HG03139 (cell line): Measurements from ENCODE around the gene AK1.
A peak's percentile ranks its signal among the peaks of the same experiment; 100 is the strongest.

Experiments used
- ATAC-seq: cut with Tn5 transposase; IDR thresholded peaks from one replicate; pipeline ENCODE4 v1.9.1; 2021; ENCODE audit not compliant: unreplicated experiment

AK1 gene

GRCh38 chr9:127909839-127910273, 32.4 kb upstream of the AK1 start:
- no peak for ATAC-seq

DNA sequence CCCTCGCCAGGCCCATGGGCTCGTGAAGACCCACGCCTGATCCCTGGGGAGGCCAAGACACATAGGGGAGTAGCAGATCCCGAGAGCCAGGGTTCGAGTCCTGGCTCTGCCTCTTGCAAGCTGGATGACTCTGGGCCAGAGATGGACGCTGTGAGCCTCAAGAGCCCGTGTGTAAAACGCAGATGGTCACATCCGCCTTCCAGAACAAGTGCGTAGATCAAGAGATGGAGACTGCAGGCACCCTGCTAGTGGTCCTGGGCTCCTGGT, 31.1 kb upstream of the AK1 start:
- ATAC-seq, result no peak

DNA sequence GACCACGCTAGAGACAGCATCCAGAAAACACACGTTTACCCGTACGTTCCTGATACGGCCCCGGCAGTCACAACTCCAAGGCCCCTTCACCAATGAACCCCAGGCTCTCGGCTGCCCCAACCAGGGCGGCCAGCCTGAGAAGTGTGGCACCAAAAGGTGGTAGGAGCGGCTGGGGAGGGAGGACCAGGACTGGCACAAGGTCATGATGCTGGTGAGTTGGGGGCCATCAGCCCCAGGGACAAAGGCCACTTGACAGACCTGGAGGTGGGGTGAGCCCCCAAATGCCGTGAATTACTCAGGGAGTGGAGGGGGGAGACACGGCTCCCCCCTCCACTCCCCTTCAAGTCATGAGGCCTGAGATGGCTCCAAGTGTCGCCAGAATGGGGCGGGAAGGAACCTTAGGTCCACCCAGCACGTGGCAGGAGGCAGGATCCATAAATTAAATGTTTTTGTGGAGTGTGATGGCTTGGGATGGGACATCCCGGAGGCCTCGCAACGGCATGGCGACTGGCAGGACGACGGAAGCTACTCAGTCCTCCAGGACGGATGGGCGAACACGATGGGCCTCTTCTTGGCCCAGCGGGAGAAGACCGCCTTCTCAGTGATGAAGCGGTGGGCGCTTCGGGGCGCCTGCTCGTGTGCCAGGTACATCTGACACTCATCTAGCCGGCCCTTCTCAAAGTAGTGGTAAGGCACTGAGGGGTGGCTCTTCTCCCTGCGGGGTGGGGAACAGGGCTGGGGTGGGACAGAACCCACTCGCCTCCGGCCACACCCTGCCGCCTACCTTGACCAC, 30.6 kb upstream of the AK1 start:
- no peak for ATAC-seq

DNA sequence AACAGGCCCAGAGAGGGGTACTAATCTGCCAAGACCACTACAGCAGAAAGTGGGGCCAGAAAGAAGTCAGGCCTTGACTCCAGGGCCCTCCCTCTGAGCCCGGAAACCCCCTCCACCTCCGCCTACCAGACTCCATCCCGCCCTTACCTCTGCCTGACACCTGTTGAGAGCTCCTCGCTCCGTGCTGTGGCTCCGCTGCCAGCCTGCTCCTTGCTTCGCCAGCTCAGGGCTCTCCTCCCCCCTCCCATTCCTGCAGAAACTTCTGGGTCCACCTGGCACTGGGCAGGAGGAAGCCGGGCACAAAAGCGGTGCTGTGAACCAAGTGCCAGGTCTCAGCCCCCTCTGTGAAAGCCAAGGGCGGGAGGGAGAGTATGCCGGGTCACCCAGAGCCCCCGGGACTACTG, 28.3 kb upstream of the AK1 start:
- ATAC-seq, result no peak

DNA sequence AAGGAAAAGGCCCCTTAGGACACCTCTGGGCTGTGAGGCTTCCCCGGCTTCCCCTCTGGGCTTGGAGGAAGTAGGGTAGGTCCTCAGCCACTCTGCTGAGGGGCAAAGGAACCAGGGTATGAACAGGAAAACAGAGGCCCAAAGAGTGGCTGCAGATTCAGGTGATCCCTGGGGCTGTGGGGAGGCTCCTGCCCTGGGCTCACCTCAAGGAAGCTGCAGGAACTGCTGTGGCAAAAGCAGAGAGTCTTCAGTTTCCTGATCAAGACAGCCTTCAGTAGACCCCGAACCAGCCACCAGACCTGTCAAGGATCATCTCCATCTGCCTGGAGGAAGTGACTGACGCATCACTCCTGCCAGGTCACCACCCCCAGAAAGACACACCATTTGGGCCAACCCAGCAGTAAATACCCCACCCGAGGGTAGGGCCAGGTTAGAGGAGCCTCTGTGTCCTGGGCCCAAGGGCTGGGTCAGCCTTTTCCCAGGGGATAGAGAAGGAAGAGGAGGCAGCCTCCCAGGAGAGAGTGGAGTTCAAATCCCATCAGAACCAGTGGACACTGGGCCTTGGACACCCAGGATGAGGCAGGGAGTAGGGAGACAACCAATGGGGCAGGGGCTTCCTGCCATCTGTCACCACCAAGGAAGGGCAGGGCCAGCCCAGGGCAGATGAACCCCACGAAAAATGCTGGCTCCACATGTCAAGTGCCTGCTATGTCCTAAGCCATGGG, 27.7 kb upstream of the AK1 start:
- no peak for ATAC-seq

DNA sequence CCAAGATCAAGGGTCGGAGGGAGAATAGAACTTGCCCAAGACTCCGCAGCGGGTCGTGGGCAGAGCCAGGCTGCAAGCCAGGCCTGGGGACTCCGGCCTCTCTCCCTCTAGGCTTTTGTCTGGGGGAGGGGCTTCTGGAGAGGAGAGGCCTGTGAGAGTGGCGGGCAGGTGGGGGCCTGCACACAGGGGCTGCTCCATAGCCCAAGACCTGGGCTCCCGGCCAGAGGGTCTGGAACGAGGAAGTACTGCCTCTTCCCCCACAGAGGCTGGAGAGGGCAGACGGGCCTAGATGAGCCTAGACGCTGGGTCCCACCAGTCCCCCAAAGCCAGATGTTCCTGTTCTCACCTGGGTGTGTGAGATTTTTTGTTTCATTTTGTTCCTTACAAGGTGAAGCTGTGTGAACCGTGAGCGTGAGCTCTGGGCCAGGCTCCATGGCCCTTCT, 27.1 kb upstream of the AK1 start:
- no peak for ATAC-seq

DNA sequence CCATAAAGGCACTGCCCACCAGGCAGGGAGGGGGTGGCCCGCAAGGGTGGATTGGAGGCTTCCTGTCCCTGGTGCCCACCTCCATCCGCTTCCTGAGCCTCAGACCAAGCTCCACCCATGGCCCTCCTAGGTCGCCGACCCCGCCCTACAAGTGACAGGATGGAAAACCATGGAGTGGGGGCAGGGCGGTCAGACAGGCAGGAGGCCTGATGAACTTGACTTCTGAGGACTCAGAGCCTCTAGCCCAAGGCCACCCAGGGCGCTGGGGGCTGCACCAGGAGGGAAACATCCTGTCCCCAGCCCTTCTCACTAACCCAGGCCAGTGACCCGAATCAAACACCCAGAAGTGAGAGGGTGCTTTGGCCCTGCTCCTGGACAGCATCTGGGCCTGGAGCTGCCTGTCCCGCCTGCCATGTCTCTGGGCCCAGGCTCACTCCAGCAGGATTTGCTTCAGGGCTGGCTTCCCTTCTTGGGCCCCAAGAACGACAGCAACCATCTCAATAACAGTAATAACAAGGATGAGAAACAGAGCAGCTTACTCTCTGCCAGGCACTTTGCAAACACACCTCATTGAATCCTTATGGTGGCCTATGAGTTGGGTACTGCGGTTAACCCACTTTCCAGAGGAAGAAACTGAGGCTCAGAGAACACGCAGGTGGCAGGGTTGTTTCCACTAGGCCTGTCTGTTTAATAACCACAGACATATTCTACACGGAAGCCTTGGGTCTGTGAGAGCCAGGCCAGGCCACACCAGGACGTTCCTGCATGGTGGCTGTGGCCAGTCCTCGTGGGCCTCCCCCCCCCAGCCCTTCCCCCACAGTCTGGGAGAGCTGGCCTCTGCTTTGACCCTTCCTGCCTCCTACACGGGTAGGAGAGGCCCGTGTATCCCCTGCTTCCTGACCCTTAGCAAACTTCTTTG, 26.3 kb upstream of the AK1 start:
- ATAC-seq, result peak; percentile 32

DNA sequence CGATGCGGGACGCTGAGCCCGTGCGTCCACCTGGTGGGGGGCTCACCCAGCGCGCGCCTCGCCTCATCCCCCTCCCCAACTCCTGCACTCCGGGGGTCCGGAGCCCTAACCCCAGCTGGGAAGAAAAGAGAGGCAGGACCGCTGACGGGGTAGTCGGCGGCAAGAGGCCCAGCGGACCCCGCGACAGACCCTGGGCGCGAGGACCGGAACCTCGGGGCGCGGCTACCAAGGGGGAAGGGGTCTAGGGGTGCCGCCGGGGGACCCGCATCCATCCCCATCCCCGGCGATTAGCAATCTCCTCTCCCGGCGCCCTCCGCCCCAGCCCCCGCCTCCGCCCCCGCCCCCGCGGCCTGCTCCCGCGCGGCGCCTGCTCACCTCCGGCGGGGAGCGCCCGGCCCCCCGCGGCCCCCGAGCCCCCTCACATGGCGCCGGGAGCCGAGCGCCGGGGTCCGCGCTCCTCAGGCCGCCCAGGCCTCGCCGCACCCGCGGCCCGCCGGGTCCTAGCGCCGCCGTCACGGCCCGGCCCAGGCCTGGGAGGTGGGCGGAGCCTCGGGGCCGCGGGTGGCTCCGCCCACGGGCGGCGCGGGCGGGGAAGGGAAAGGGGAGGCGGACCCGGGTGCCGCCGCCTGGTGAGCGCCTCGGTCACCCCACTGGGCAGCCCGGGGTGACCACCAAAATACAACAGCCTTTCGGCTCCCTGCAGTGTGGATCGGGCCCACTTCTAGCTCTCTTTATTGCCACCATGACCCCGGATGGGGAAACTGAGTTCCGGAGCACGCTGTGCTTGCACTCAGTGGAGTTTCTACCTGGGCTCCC, 21.9 kb upstream of the AK1 start, which contains the start of gene ST6GALNAC6:
TSS of gene ST6GALNAC6 (minus strand) at position 476 of the 816 bp plus-strand sequence. CDS start 1,622 bp downstream, outside the sequence.
- peak; percentile 43 for ATAC-seq

GRCh38 chr9:127898433-127899127, 21.1 kb upstream of the AK1 start:
- ATAC-seq, result no peak

DNA sequence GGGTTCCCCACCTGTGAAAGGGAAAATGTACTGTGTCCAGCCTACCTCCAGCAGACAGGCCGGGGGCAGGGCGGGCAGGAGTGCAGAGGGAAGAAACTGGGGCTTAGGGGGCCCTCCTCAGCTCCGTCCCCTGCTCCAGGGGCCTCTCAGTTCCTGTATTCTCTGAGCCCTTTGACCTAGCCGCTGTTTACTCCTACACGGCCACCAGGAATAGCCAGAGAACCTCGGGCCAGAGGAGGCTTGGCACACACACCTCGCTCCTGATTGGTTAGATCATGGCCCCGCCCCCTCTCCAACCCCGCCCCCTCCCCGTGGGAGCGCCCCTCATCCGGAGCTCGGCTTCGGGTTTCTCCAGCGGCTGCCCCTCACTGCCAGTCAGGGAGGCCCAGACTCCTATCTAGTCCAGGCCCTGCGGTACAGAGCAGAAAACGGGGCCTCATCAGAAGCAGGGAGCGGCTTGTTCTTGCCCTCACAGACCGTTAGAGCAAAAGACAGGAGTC, 19.8 kb upstream of the AK1 start:
- no peak for ATAC-seq

DNA sequence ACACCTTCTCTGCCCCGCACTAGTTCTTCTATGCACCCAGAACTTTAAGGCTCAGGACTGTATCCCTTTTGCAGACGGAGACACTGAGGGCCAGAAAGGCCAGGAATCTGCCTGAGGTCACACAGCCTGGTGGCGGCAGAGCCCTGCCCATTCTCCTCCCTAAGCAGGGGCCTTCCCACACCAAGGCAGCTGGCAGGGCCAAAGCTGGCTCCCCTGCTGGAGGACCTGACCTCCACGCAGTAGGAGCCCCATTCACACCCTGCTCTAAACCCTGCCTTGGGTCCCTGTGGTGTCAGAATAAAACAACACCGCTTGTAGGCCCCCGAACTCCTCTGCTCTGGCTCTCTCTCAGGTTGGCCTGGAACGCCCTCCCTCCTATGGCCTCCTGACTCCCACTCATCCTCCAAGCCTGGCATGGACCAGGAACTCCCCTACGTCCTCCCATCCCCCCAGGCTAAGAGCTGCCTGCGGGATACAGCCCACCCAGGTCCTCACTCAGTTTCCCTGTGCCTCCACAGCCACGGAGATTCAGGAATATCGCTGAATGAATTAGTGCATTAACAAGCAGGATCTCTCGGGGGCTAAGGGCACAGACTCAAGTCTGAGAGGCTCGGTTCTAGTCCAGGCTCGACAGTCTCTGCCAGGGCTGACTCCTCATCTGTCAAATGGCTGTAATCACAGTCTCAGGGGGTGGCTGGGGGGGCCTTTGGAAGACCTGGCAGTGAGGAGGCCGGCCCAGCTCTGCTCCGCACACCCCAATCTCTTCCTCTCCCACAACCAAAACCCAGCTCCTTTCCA, 19.1 kb upstream of the AK1 start:
- no peak for ATAC-seq

GRCh38 chr9:127895811-127896210, 18.3 kb upstream of the AK1 start:
- ATAC-seq, result no peak

GRCh38 chr9:127893392-127893791, 15.9 kb upstream of the AK1 start:
- ATAC-seq, result no peak

DNA sequence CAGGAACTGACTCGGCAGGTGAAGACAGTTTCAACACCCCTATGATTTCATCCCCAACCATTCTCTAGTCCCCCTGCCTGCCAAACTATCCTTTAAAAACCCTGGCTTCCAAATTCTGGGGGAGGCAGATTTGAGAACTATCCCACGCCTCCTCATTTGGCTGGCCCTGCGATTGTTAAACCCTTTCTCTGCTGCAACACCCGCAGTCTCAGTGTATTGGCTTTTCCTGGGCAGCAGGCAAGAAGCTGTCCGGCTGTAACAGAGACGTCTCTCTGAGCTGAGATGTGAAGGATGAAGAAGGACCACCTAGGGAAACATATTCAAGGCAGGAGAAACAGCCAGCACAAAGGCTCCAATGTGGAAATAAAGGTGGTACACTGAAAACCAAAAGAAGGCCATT, 15.4 kb upstream of the AK1 start:
- ATAC-seq, result no peak

GRCh38 chr9:127890053-127890452, 12.6 kb upstream of the AK1 start:
- no peak for ATAC-seq

DNA sequence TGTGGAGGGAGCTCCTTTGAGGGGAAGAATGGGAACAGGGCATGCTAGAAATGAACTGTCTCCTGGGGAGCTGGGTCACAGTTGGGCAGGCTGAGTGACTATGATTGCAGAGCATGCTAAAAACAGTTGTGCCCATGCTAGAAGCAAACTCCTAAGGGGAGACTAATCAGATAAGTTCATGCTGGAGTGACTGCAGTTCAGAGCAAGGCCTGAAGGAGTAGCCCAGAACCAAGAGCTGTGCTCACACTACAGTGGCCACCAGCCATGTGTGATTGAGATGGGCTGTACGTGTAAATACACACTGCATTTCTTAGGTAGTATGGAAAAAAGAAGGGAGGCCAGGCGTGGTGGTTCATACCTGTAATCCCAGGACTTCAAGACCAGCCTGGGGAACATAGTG, 10.3 kb upstream of the AK1 start:
- no peak for ATAC-seq

- ATAC-seq, result no peak
These were observed 9.0 kb upstream of the AK1 start for GRCh38 chr9:127886401-127886972.

DNA sequence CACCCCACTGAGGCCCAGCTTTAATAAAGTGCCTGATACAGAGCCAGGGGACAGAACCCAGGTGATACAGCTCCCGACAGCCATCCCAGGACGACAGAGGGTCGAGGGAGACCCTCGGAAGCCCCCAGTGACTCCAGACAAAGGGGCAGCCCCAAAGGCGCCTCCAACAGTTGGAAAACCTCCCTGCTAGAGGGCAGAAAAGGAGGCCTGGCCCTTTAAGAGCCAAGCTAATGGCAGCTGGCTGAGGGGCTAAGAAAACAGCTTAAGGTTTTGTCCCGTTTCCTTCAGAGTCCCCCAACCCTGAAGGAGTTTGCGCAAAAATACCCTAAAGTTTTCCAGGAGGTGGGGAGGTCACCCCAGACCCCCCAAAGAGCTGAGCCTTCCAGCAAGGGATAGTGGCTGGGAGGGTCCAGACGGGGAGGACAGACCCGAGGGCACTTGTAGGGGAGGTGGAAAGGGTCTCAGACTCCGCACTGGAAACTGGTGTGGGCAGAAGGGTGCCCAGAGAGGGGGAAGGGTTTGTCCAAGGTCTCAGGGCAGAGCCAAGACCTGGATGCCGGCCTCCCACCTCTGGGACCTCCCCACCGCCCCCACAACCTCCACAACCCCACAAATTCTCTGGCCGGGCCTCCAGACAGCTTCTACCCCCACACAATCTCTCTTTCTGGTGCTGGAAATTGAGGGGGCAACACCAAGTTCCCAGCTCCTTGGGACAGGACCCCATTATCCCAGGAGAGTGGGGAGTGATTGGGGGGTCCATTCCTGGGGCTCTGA, 8.2 kb upstream of the AK1 start:
- ATAC-seq, result no peak
